ENCODE measurements around the gene SAP30L.

DNA sequence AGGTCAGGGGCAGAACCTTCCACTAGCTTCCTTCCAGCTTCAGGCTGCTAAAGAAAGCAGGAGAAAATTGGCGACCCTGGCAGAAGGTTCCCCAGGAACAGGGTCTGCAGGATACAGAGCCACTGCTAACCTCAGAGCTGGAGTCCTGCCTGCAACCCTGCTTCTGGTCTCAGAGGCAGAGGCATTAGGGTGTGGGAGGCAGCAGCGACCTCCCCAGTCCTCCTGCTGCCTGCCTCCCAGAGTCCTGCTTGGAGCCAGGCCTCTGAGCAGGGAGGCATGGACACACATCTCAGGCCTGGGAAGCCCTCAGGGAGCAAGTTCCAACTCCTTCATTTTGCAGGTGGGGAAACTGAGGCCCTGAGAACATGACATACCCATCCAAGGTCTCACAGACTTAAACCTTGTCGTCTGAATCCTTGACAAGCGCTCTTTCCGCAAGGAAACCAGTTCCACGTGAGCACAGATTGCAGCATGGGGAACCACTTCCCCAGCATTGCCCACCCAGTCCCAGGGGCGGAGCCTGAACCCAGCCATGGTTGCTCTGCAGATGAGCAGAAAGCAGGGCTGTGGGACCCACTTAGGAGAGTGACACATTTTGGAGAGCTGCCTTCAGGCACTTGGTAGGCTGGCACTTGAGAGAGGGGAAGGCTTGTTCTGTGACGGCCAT lies 60.4 kb downstream of the SAP30L start:
- TF ChIP-seq POLR2AphosphoS5 (IDR thresholded peaks at IDR 0.05) (no peak), CTCF (IDR thresholded peaks at IDR 0.05) (no peak)

Measured in breast epithelium (tissue), 3 donors.